Activated T-cell treated with anti-CD3 and anti-CD28 coated beads for 1 hour (primary cell): Measurements from ENCODE around the gene NR1I3.
"Not testable (repeated sequence)": the region's sequence is repeated elsewhere in the genome, so short reads cannot be mapped to it uniquely, and the experiment has no call there.

Experiments
- DNase-seq: peaks from one replicate; pipeline ENCODE4 v3.0.0-alpha.2; 2020; ENCODE audit warnings: low read depth

Gene NR1I3

GRCh38 chr1:161250100-161250499 is 12.1 kb upstream of the NR1I3 start:
- not testable (repeated sequence) for DNase-seq

- no peak for DNase-seq
Observed at GRCh38 chr1:161244888-161245287, 6.9 kb upstream of the NR1I3 start.

GRCh38 chr1:161242313-161242712 is 4.3 kb upstream of the NR1I3 start:
- no peak for DNase-seq

- no peak for DNase-seq
Observed at GRCh38 chr1:161241682-161242081, 3.7 kb upstream of the NR1I3 start.

GRCh38 chr1:161235957-161236775 is 1.8 kb downstream of the NR1I3 start:
- no peak for DNase-seq

GRCh38 chr1:161233102-161233501 is 4.9 kb downstream of the NR1I3 start:
- DNase-seq: no peak

- DNase-seq: no peak
Observed at GRCh38 chr1:161230762-161231161, 7.2 kb downstream of the NR1I3 start.

- no peak for DNase-seq
Observed at GRCh38 chr1:161229896-161230295, 8.1 kb downstream of the NR1I3 start.

GRCh38 chr1:161228032-161228431 is 10.0 kb downstream of the NR1I3 start:
- DNase-seq: no peak

GRCh38 chr1:161227196-161227871 is 10.7 kb downstream of the NR1I3 start:
- DNase-seq: peak; percentile 93

GRCh38 chr1:161226759-161227158 is 11.2 kb downstream of the NR1I3 start:
- DNase-seq: no peak

- DNase-seq: no peak
Observed at GRCh38 chr1:161226320-161226711, 11.7 kb downstream of the NR1I3 start.

- DNase-seq: peak; percentile 74
Observed at GRCh38 chr1:161225534-161226319, 12.3 kb downstream of the NR1I3 start, which contains the start of gene TOMM40L. Gene TOMM40L, plus strand, starts transcription at chr1:161226060. Its CDS starts 430 bp downstream, at chr1:161226490.

GRCh38 chr1:161225178-161225533 is 12.8 kb downstream of the NR1I3 start:
- DNase-seq: no peak

- DNase-seq: not testable (repeated sequence)
Observed at GRCh38 chr1:161224695-161225087, 13.3 kb downstream of the NR1I3 start.

GRCh38 chr1:161223805-161224694 is 14.0 kb downstream of the NR1I3 start:
- no peak for DNase-seq

GRCh38 chr1:161222175-161223019 is 15.6 kb downstream of the NR1I3 start:
- no peak for DNase-seq

GRCh38 chr1:161220002-161220401 is 18.0 kb downstream of the NR1I3 start:
- DNase-seq: no peak

- DNase-seq: no peak
Observed at GRCh38 chr1:161219078-161219892, 18.7 kb downstream of the NR1I3 start.
